ENCODE results near the gene WDR48. TPM values are rescaled to one million over a fixed set of nuclear protein-coding genes. Genes with fewer than 3 reads are reported as not detected.

The WDR48 gene
- total and polyA plus RNA-seq, 9 of the 15 experiments (the other 6 are each of a cell fraction or from before 2014, with no cell fraction given): 26.6 to 70.6 (median 48.0) TPM

GRCh38 chr3:39013289-39013688 lies 38.5 kb upstream of the WDR48 start (continued):
- TF ChIP-seq, protein P1, sequence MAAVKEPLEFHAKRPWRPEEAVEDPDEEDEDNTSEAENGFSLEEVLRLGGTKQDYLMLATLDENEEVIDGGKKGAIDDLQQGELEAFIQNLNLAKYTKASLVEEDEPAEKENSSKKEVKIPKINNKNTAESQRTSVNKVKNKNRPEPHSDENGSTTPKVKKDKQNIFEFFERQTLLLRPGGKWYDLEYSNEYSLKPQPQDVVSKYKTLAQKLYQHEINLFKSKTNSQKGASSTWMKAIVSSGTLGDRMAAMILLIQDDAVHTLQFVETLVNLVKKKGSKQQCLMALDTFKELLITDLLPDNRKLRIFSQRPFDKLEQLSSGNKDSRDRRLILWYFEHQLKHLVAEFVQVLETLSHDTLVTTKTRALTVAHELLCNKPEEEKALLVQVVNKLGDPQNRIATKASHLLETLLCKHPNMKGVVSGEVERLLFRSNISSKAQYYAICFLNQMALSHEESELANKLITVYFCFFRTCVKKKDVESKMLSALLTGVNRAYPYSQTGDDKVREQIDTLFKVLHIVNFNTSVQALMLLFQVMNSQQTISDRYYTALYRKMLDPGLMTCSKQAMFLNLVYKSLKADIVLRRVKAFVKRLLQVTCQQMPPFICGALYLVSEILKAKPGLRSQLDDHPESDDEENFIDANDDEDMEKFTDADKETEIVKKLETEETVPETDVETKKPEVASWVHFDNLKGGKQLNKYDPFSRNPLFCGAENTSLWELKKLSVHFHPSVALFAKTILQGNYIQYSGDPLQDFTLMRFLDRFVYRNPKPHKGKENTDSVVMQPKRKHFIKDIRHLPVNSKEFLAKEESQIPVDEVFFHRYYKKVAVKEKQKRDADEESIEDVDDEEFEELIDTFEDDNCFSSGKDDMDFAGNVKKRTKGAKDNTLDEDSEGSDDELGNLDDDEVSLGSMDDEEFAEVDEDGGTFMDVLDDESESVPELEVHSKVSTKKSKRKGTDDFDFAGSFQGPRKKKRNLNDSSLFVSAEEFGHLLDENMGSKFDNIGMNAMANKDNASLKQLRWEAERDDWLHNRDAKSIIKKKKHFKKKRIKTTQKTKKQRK (IDR thresholded peaks at IDR 0.05; ENCODE audit: borderline replicate concordance, low read depth, low read length): no peak
- TF ChIP-seq MED1 (CRISPR knock-in tag; IDR thresholded peaks at IDR 0.05; ENCODE audit: borderline replicate concordance): no peak
- no peak for TF ChIP-seq EGR1 (conservative IDR thresholded peaks at IDR 0.05)

- no peak for DNase-seq (ENCODE audit: extremely low read depth in 1 of 4, low spot score in 3 of 4)
- intact Hi-C loops (cut with micrococcal nuclease): no loop called here
- Histone ChIP-seq H3K9me1 (ENCODE audit: control insufficient read depth, insufficient read depth, low read length) (no peaks in the 10 kb centered on the region), H3K4me1 (replicated peaks in 1 of 2; ENCODE audit: control insufficient read depth in 2 of 2, insufficient read depth in 2 of 2, low read length in 2 of 2) (no peaks in the 10 kb centered on the region; a peak in 1 of 5 replicates), H3K27ac (ENCODE audit: extremely low read depth, low read depth, low read length) (no peak overlapping the region), H3K9ac (ENCODE audit: insufficient read depth in 1 of 2, low read depth in 2 of 2, low read length in 2 of 2) (no peak overlapping the region), H2AFZ (ENCODE audit: low read depth, low read length) (no peak overlapping the region; the same call in 1 of the 2 replicates), H3K36me3 (ENCODE audit: control insufficient read depth, insufficient read depth, low read length) (no peaks in the 10 kb centered on the region), H3K4me2 (ENCODE audit: insufficient read depth, low read length) (no peak overlapping the region), H3K9me3 (replicated peaks; ENCODE audit: control insufficient read depth, insufficient read depth, low read depth, low read length) (no peaks in the 10 kb centered on the region), H3K4me3 (no peak overlapping the region), H3K27me3 (ENCODE audit: control insufficient read depth in 2 of 2, insufficient read depth in 2 of 2, low read length in 2 of 2) (no peaks in the 10 kb centered on the region; a peak in 1 of 5 replicates), H3K79me2 (ENCODE audit: control insufficient read depth, insufficient read depth, low read length) (no peaks in the 10 kb centered on the region), H4K20me1 (replicated peaks; ENCODE audit: control insufficient read depth, insufficient read depth, low read length) (no peaks in the 10 kb centered on the region)
- no TSS peak for BruUV-seq (replicated peaks)
- 8% methylated on average over 4 of the region's 4 CpGs for WGBS (ENCODE audit: insufficient coverage, low coverage, missing lambda C conversion rate)
- in situ Hi-C loops (cut with MboI): no loop called here
- FAIRE-seq: no peak
- TF ChIP-seq ZNF696 (CRISPR knock-in tag; conservative IDR thresholded peaks at IDR 0.05) (no peak), CBFA2T3 (IDR thresholded peaks at IDR 0.05) (no peak), GABPB1 (CRISPR knock-in tag; IDR thresholded peaks at IDR 0.05) (no peak), SAFB (IDR thresholded peaks at IDR 0.05; ENCODE audit: borderline replicate concordance, low read depth, low read length) (no peak), POLR2A (conservative IDR thresholded peaks at IDR 0.05) (no peak), STAT6 (CRISPR knock-in tag; IDR thresholded peaks at IDR 0.05) (no peak), FOXA1 (IDR thresholded peaks at IDR 0.05; ENCODE audit: borderline replicate concordance) (no peak), ZNF764 (CRISPR knock-in tag; IDR thresholded peaks at IDR 0.05; ENCODE audit: low read depth) (no peak)
- TF ChIP-seq, protein P2, sequence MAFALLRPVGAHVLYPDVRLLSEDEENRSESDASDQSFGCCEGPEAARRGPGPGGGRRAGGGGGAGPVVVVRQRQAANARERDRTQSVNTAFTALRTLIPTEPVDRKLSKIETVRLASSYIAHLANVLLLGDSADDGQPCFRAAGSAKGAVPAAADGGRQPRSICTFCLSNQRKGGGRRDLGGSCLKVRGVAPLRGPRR (CRISPR knock-in tag; IDR thresholded peaks at IDR 0.05): no peak
- ATAC-seq: no peak
- POLR2A ChIA-PET: no interaction called here
- CTCF ChIA-PET (ENCODE audit: low intra/inter-chr PET ratio): no interaction called here
These were observed 37.8 kb upstream of the WDR48 start for GRCh38 chr3:39013921-39014509.
